ENCODE data around the gene RAX2. TPM values are rescaled to one million over a fixed set of nuclear protein-coding genes. Genes with fewer than 3 reads are reported as not detected.

Gene RAX2
- total and polyA plus RNA-seq, 2 of the 13 experiments (the other 11 are each of a cell fraction or from before 2014, with no cell fraction given) = not detected

DNA sequence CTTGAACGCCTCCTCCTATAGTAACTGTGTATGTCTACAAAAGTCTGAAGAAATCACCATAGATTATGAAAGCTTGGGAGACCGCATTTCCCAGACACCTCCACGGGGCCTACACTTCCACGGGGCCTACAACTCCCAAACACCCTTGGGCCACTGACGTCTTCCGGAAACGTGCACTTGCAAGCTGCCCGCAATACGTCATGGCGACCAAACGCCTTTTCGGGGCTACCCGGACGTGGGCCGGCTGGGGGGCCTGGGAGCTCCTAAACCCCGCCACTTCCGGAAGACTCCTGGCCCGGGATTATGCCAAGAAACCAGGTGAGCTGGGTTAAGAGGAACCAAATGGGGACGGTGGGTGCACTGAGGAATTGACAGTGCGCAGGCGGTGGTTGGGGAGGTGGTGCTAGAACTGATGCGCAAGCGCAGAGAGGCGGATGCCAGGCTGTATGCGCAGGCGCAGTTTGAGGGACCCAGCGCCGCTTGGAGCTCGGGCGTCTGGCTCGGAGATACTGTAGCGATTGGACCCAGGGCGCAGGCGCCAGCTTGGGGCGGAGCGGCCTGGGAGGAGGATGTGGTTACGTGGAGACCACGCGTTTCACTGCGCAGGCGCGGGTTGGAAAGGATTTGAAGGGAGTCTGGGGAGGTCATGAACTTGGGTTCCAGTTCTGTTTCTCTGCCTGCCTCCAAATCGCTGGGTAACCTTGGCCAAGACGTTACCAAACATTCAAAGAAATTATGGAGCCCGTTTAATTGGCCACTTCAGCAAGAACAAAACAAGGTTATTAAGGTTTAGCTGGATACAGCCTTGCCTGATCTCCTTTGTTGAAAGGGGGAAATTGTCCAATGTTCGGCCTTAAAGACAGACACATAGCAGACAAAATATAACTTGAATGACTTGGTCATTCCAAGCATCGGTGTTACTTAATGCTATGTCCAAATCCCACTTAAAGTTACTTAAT is 9.2 kb downstream of the RAX2 start, which contains the start of gene MRPL54 (continued):
- no peak; the same call in 1 of the 2 replicates for TF ChIP-seq CBX5 (CRISPR knock-in tag; IDR thresholded peaks at IDR 0.05; ENCODE audit: borderline replicate concordance)
- TF ChIP-seq NFIB (CRISPR knock-in tag; IDR thresholded peaks at IDR 0.05; ENCODE audit: borderline replicate concordance) = no peak
- TF ChIP-seq ATRX (CRISPR knock-in tag; IDR thresholded peaks at IDR 0.05; ENCODE audit: borderline replicate concordance) = no peak
- no peak; the same call in 1 of the 2 replicates for TF ChIP-seq ZNF563 (CRISPR knock-in tag; IDR thresholded peaks at IDR 0.05)
- TF ChIP-seq, protein P1, sequence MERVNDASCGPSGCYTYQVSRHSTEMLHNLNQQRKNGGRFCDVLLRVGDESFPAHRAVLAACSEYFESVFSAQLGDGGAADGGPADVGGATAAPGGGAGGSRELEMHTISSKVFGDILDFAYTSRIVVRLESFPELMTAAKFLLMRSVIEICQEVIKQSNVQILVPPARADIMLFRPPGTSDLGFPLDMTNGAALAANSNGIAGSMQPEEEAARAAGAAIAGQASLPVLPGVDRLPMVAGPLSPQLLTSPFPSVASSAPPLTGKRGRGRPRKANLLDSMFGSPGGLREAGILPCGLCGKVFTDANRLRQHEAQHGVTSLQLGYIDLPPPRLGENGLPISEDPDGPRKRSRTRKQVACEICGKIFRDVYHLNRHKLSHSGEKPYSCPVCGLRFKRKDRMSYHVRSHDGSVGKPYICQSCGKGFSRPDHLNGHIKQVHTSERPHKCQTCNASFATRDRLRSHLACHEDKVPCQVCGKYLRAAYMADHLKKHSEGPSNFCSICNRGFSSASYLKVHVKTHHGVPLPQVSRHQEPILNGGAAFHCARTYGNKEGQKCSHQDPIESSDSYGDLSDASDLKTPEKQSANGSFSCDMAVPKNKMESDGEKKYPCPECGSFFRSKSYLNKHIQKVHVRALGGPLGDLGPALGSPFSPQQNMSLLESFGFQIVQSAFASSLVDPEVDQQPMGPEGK (CRISPR knock-in tag; IDR thresholded peaks at IDR 0.05) = peak; percentile 45; the same call in 1 of the 2 replicates
- no peak for TF ChIP-seq FOXA1 (IDR thresholded peaks at IDR 0.05)
- no peak for TF ChIP-seq FOXA1 (CRISPR knock-in tag; IDR thresholded peaks at IDR 0.05)
- no peak for TF ChIP-seq SNAPC2 (CRISPR knock-in tag; IDR thresholded peaks at IDR 0.05)
- TF ChIP-seq CREM (IDR thresholded peaks at IDR 0.05) = peak; percentile 97
- TF ChIP-seq CREM (CRISPR knock-in tag; IDR thresholded peaks at IDR 0.05) = no peak
- TF ChIP-seq HNRNPLL (IDR thresholded peaks at IDR 0.05; ENCODE audit: low read depth, low read length, poor library complexity, severe bottlenecking) = peak; percentile 82
- TF ChIP-seq ZNF501 (CRISPR knock-in tag; IDR thresholded peaks at IDR 0.05) = peak; percentile 85
- peak; percentile 94 for TF ChIP-seq RBFOX2 (IDR thresholded peaks at IDR 0.05; ENCODE audit: low read depth, low read length)
- TF ChIP-seq, protein P2, sequence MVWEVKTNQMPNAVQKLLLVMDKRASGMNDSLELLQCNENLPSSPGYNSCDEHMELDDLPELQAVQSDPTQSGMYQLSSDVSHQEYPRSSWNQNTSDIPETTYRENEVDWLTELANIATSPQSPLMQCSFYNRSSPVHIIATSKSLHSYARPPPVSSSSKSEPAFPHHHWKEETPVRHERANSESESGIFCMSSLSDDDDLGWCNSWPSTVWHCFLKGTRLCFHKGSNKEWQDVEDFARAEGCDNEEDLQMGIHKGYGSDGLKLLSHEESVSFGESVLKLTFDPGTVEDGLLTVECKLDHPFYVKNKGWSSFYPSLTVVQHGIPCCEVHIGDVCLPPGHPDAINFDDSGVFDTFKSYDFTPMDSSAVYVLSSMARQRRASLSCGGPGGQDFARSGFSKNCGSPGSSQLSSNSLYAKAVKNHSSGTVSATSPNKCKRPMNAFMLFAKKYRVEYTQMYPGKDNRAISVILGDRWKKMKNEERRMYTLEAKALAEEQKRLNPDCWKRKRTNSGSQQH (CRISPR knock-in tag; IDR thresholded peaks at IDR 0.05; ENCODE audit: low read depth) = 0 out of 2 replicates have a peak, but pooled peaks have one; percentile 71
- TF ChIP-seq EP300 (IDR thresholded peaks at IDR 0.05; ENCODE audit: low read depth in 2 of 2, low read length in 2 of 2) = no peak
- TF ChIP-seq EP300 (CRISPR knock-in tag; IDR thresholded peaks at IDR 0.05; ENCODE audit: borderline replicate concordance) = no peak
- no peak for TF ChIP-seq ZNF619 (CRISPR knock-in tag; IDR thresholded peaks at IDR 0.05)
- no peak for TF ChIP-seq NCOA5 (CRISPR knock-in tag; IDR thresholded peaks at IDR 0.05)
- TF ChIP-seq, protein P3, sequence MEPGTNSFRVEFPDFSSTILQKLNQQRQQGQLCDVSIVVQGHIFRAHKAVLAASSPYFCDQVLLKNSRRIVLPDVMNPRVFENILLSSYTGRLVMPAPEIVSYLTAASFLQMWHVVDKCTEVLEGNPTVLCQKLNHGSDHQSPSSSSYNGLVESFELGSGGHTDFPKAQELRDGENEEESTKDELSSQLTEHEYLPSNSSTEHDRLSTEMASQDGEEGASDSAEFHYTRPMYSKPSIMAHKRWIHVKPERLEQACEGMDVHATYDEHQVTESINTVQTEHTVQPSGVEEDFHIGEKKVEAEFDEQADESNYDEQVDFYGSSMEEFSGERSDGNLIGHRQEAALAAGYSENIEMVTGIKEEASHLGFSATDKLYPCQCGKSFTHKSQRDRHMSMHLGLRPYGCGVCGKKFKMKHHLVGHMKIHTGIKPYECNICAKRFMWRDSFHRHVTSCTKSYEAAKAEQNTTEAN (CRISPR knock-in tag; conservative IDR thresholded peaks at IDR 0.05) = no peak
- TF ChIP-seq, protein P4, sequence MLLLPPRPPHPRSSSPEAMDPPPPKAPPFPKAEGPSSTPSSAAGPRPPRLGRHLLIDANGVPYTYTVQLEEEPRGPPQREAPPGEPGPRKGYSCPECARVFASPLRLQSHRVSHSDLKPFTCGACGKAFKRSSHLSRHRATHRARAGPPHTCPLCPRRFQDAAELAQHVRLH (CRISPR knock-in tag; IDR thresholded peaks at IDR 0.05; ENCODE audit: borderline replicate concordance, low read depth) = peak; percentile 32; the same call in 1 of the 2 replicates
- no peak for TF ChIP-seq U2AF1 (optimal IDR thresholded peaks at IDR 0.05; ENCODE audit: low read depth, low read length)
- TF ChIP-seq, protein P5, sequence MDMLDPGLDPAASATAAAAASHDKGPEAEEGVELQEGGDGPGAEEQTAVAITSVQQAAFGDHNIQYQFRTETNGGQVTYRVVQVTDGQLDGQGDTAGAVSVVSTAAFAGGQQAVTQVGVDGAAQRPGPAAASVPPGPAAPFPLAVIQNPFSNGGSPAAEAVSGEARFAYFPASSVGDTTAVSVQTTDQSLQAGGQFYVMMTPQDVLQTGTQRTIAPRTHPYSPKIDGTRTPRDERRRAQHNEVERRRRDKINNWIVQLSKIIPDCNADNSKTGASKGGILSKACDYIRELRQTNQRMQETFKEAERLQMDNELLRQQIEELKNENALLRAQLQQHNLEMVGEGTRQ (IDR thresholded peaks at IDR 0.05; ENCODE audit: low read depth, low read length) = no peak
- TF ChIP-seq, protein P5 (CRISPR knock-in tag; IDR thresholded peaks at IDR 0.05; ENCODE audit: borderline replicate concordance) = 0 out of 2 replicates have a peak, but pooled peaks have one; percentile 18
